Head of caudate nucleus (tissue), 42 donors: ENCODE data around the gene PPIL4.
"Not testable (repeated sequence)": the region's sequence is repeated elsewhere in the genome, so short reads cannot be mapped to it uniquely, and the experiment has no call there.

Experiments used
- DNase-seq, 42 donors: peaks; one replicate each; pipeline versions ENCODE4 v3.0.0 to v3.0.0-alpha.2; 2020 to 2021; ENCODE audit warnings: mixed read lengths in 7 of 42
- intact Hi-C: fragments of 100-400 bp; cut with DNase I; formaldehyde crosslinking; loops from one replicate; pipeline ENCODE4 v1.15.0; 2022

PPIL4 gene

GRCh38 chr6:149473080-149474052, 72.5 kb downstream of the PPIL4 start:
- DNase-seq: no peak
- intact Hi-C loops: no loop called here

- intact Hi-C loops: no loop called here
Observed at GRCh38 chr6:149472241-149472640, 73.6 kb downstream of the PPIL4 start.

GRCh38 chr6:149471801-149472200, 74.0 kb downstream of the PPIL4 start:
- no peak for DNase-seq
- intact Hi-C loops: no loop called here

More at GRCh38 chr6:149472241-149472640, 73.6 kb downstream of the PPIL4 start:
- no peak for DNase-seq

GRCh38 chr6:149470948-149471347, 74.9 kb downstream of the PPIL4 start:
- intact Hi-C loops: no loop called here
- no peak for DNase-seq

GRCh38 chr6:149468179-149468578, 77.7 kb downstream of the PPIL4 start:
- DNase-seq: no peak
- intact Hi-C loops: no loop called here

GRCh38 chr6:149467265-149467664, 78.6 kb downstream of the PPIL4 start:
- no peak for DNase-seq
- intact Hi-C loops: no loop called here

- DNase-seq: no peak
- intact Hi-C loops: no loop called here
Observed at GRCh38 chr6:149464411-149464810, 81.4 kb downstream of the PPIL4 start.

GRCh38 chr6:149463781-149464180, 82.1 kb downstream of the PPIL4 start:
- intact Hi-C loops: no loop called here
- no peak for DNase-seq

- DNase-seq, intact Hi-C loops: not testable (repeated sequence)
Observed at GRCh38 chr6:149462712-149463111, 83.1 kb downstream of the PPIL4 start.

GRCh38 chr6:149461670-149462069, 84.2 kb downstream of the PPIL4 start:
- DNase-seq: no peak
- intact Hi-C loops: no loop called here

- DNase-seq, intact Hi-C loops: not testable (repeated sequence)
Observed at GRCh38 chr6:149460249-149460648, 85.6 kb downstream of the PPIL4 start.

GRCh38 chr6:149459761-149460160, 86.1 kb downstream of the PPIL4 start:
- no peak for DNase-seq
- intact Hi-C loops: no loop called here

GRCh38 chr6:149458806-149459205, 87.0 kb downstream of the PPIL4 start:
- DNase-seq: no peak
- intact Hi-C loops: no loop called here

- no peak for DNase-seq
Observed at GRCh38 chr6:149458196-149458595, 87.6 kb downstream of the PPIL4 start.

GRCh38 chr6:149457316-149457884, 88.4 kb downstream of the PPIL4 start:
- intact Hi-C loops: no loop called here

More at GRCh38 chr6:149458196-149458595, 87.6 kb downstream of the PPIL4 start:
- intact Hi-C loops: no loop called here

GRCh38 chr6:149456311-149457021, 89.4 kb downstream of the PPIL4 start:
- intact Hi-C loops: no loop called here
- no peak for DNase-seq

More at GRCh38 chr6:149457316-149457884, 88.4 kb downstream of the PPIL4 start:
- DNase-seq: no peak

GRCh38 chr6:149455031-149455732, 90.7 kb downstream of the PPIL4 start:
- DNase-seq: no peak
- intact Hi-C loops: no loop called here
